ENCODE data around the gene YPEL2.
"Not testable (repeated sequence)": the region's sequence is repeated elsewhere in the genome, so short reads cannot be mapped to it uniquely, and the experiment has no call there.

YPEL2 gene

GRCh38 chr17:59298521-59298920 lies 32.9 kb upstream of the YPEL2 start:
- Histone ChIP-seq H3K27me3 (no peaks in the 10 kb centered on the region), H3K36me3 (no peaks in the 10 kb centered on the region), H3K4me2 (no peak overlapping the region), H3K4me1 (peaks cover 9 to 22% (median 16%) of the 10 kb centered on the region in 10 experiments), H4K20me1 (no peaks in the 10 kb centered on the region), H3K9ac (no peak overlapping the region), H3K4me3 (no peak overlapping the region), H3K27ac (no peak overlapping the region), H3K9me3 (replicated peaks in 1 of 11) (no peaks in the 10 kb centered on the region)
- no peak for TF ChIP-seq Cebpa-rat (IDR thresholded peaks at IDR 0.05)

GRCh38 chr17:59299400-59300092 lies 31.9 kb upstream of the YPEL2 start:
- no peak for TF ChIP-seq Cebpa-rat (IDR thresholded peaks at IDR 0.05)
- Histone ChIP-seq H3K36me3 (no peaks in the 10 kb centered on the region), H4K20me1 (no peaks in the 10 kb centered on the region)

GRCh38 chr17:59300941-59301340 lies 30.5 kb upstream of the YPEL2 start:
- no peak for TF ChIP-seq Cebpa-rat (IDR thresholded peaks at IDR 0.05)
- H4K20me1 ChIP-seq, result no peaks in the 10 kb centered on the region
- no peak overlapping the region for H3K4me3 ChIP-seq
- no peaks in the 10 kb centered on the region for H3K36me3 ChIP-seq
- peak overlapping the region in 2 of 11 experiments; percentile 35 to 68; a peak in 3 of 22 replicates for H3K4me2 ChIP-seq
- no peak overlapping the region for H3K9ac ChIP-seq
- no peak overlapping the region for H3K27ac ChIP-seq
- H3K27me3 ChIP-seq, result no peaks in the 10 kb centered on the region
- no peaks in the 10 kb centered on the region for H3K9me3 ChIP-seq (replicated peaks in 1 of 11)
- peaks cover 0 to 13% (median 0%) of the 10 kb centered on the region in 10 experiments; a peak in 7 of 20 replicates for H3K4me1 ChIP-seq

More at GRCh38 chr17:59299400-59300092, 31.9 kb upstream of the YPEL2 start:
- Histone ChIP-seq H3K9ac (no peak overlapping the region), H3K4me1 (peaks cover 4 to 22% (median 11%) of the 10 kb centered on the region in 10 experiments), H3K27ac (no peak overlapping the region), H3K4me3 (no peak overlapping the region), H3K9me3 (replicated peaks in 1 of 11) (no peaks in the 10 kb centered on the region), H3K4me2 (no peak overlapping the region), H3K27me3 (no peaks in the 10 kb centered on the region)

- no peak overlapping the region for H3K4me2 ChIP-seq
- no peaks in the 10 kb centered on the region for H3K9me3 ChIP-seq (replicated peaks in 1 of 11)
- no peaks in the 10 kb centered on the region for H3K27me3 ChIP-seq
- TF ChIP-seq Cebpa-rat (IDR thresholded peaks at IDR 0.05), result no peak
- H3K4me3 ChIP-seq, result no peak overlapping the region
- H3K27ac ChIP-seq, result no peak overlapping the region
- no peak overlapping the region for H3K9ac ChIP-seq
- H3K4me1 ChIP-seq, result peaks cover 0 to 13% (median 0%) of the 10 kb centered on the region in 10 experiments; a peak in 7 of 20 replicates
- no peaks in the 10 kb centered on the region for H3K36me3 ChIP-seq
- H4K20me1 ChIP-seq, result no peaks in the 10 kb centered on the region
Observed at GRCh38 chr17:59304811-59305210, 26.6 kb upstream of the YPEL2 start.

- no peak overlapping the region for H3K4me3 ChIP-seq
- no peak overlapping the region for H3K9ac ChIP-seq
- no peaks in the 10 kb centered on the region for H3K9me3 ChIP-seq (replicated peaks in 1 of 11)
- no peaks in the 10 kb centered on the region for H4K20me1 ChIP-seq
- no peaks in the 10 kb centered on the region for H3K27me3 ChIP-seq
- H3K4me2 ChIP-seq, result peak overlapping the region in 2 of 11 experiments; percentile 39 to 48; a peak in 3 of 22 replicates
- no peak for TF ChIP-seq Cebpa-rat (IDR thresholded peaks at IDR 0.05)
- H3K4me1 ChIP-seq, result peaks cover 0 to 14% (median 0%) of the 10 kb centered on the region in 10 experiments; a peak in 5 of 20 replicates
- H3K36me3 ChIP-seq, result no peaks in the 10 kb centered on the region
- no peak overlapping the region for H3K27ac ChIP-seq
Observed at GRCh38 chr17:59310263-59310920, 21.1 kb upstream of the YPEL2 start.

GRCh38 chr17:59311051-59311468 lies 20.4 kb upstream of the YPEL2 start:
- Histone ChIP-seq H3K4me1 (peaks cover 0 to 20% (median 0%) of the 10 kb centered on the region in 10 experiments; a peak in 6 of 20 replicates), H3K4me3 (no peak overlapping the region), H3K36me3 (no peaks in the 10 kb centered on the region), H3K27ac (no peak overlapping the region), H3K9me3 (replicated peaks in 1 of 11) (no peaks in the 10 kb centered on the region), H3K27me3 (no peaks in the 10 kb centered on the region), H3K4me2 (peak overlapping the region in 2 of 11 experiments; percentile 39 to 48; a peak in 3 of 22 replicates), H4K20me1 (no peaks in the 10 kb centered on the region), H3K9ac (no peak overlapping the region)
- TF ChIP-seq Cebpa-rat (IDR thresholded peaks at IDR 0.05), result no peak

- H3K36me3 ChIP-seq; H3K27ac ChIP-seq; H3K4me3 ChIP-seq; H3K27me3 ChIP-seq; H3K4me2 ChIP-seq; H3K9ac ChIP-seq; H3K9me3 ChIP-seq (replicated peaks in 1 of 11); H4K20me1 ChIP-seq: not testable (repeated sequence)
- H3K4me1 ChIP-seq, result peaks cover 0 to 25% (median 0%) of the 10 kb centered on the region in 10 experiments; a peak in 6 of 20 replicates
Observed at GRCh38 chr17:59311521-59311920, 19.9 kb upstream of the YPEL2 start.

GRCh38 chr17:59315866-59316265 lies 15.6 kb upstream of the YPEL2 start:
- no peak for TF ChIP-seq Cebpa-rat (IDR thresholded peaks at IDR 0.05)
- H3K9me3 ChIP-seq (replicated peaks in 1 of 11), result no peaks in the 10 kb centered on the region
- H3K4me2 ChIP-seq, result peak overlapping the region in 2 of 11 experiments; percentile 2 to 34; a peak in 3 of 22 replicates
- H3K27ac ChIP-seq, result no peak overlapping the region
- H3K9ac ChIP-seq, result no peak overlapping the region
- H3K36me3 ChIP-seq, result no peaks in the 10 kb centered on the region
- no peaks in the 10 kb centered on the region for H3K27me3 ChIP-seq
- H3K4me1 ChIP-seq, result peaks cover 0 to 18% (median 0%) of the 10 kb centered on the region in 10 experiments; a peak in 6 of 20 replicates
- H3K4me3 ChIP-seq, result no peak overlapping the region
- no peaks in the 10 kb centered on the region for H4K20me1 ChIP-seq

GRCh38 chr17:59327121-59327980 lies 4.1 kb upstream of the YPEL2 start:
- Histone ChIP-seq H3K27me3 (no peaks in the 10 kb centered on the region; a peak in 2 of 22 replicates), H3K9ac (no peak overlapping the region), H3K36me3 (no peaks in the 10 kb centered on the region), H3K4me3 (no peak overlapping the region), H3K27ac (no peak overlapping the region), H3K4me1 (peaks cover 12 to 39% (median 29%) of the 10 kb centered on the region in 10 experiments), H4K20me1 (peaks cover 0 to 5% (median 0%) of the 10 kb centered on the region in 11 experiments; a peak in 2 of 22 replicates), H3K4me2 (peak overlapping the region in 1 of 11 experiments; percentile 90; a peak in 1 of 22 replicates), H3K9me3 (replicated peaks in 1 of 11) (no peaks in the 10 kb centered on the region)
- no peak for TF ChIP-seq Cebpa-rat (IDR thresholded peaks at IDR 0.05)
